Natural killer cell treated with Interleukin-12 subunit alpha and Interleukin-12 subunit beta and Interleukin-15 and Interleukin-18, amount 100 ng/mL, for 72 hours (primary cell): ENCODE measurements around the gene TNFRSF12A. TPM values are rescaled to one million over a fixed set of nuclear protein-coding genes. Genes with fewer than 3 reads are reported as not detected.
A peak's percentile ranks its signal among the peaks of the same experiment; 100 is the strongest.
"Not testable (repeated sequence)": the region's sequence is repeated elsewhere in the genome, so short reads cannot be mapped to it uniquely, and the experiment has no call there.

Experiments used
- ATAC-seq, 2 donors: fragments of 150-1000 bp; cut with Tn5 transposase in 1 of 2; sonication (Bioruptor Pico), chemical (Tn5 transposase) in 1 of 2; 2 replicates each; pipeline ENCODE4 v1.10.0; 2021
- DNase-seq: peaks from one replicate; pipeline ENCODE4 v3.0.0; 2022; ENCODE audit warnings: low spot score
- H3K27ac Mint-ChIP-seq, 2 donors: 1 replicate in 1 of 2; 2 replicates in 1 of 2; pipeline ENCODE4 v1.8.0; 2022; ENCODE audit warnings: mixed read lengths in 2 of 2, mild to moderate bottlenecking in 1 of 2, moderate library complexity in 1 of 2
- H3K27me3 Mint-ChIP-seq, 2 donors: 1 replicate in 1 of 2; 2 replicates in 1 of 2; pipeline ENCODE4 v1.8.0; 2022; ENCODE audit warnings: mixed read lengths in 2 of 2
- H3K36me3 Mint-ChIP-seq: one replicate; pipeline ENCODE4 v1.8.0; 2022; ENCODE audit warnings: mixed read lengths
- H3K4me1 Mint-ChIP-seq, 2 donors: 1 replicate in 1 of 2; 2 replicates in 1 of 2; pipeline ENCODE4 v1.8.0; 2022; ENCODE audit warnings: low read depth in 2 of 2, mixed read lengths in 2 of 2, mild to moderate bottlenecking in 1 of 2
- H3K4me3 Mint-ChIP-seq: one replicate; pipeline ENCODE4 v1.8.0; 2022; ENCODE audit warnings: mixed read lengths
- H3K9me3 Mint-ChIP-seq: 2 replicates; pipeline ENCODE4 v1.8.0; 2022; ENCODE audit warnings: mixed read lengths
- total RNA-seq, 2 donors: library from RNA; stranded (reverse); gene quantifications; one replicate each; pipeline ENCODE4 v1.2.3, GENCODE V29; 2022

Gene TNFRSF12A
- total RNA-seq, 2 donors from 2014 or later = 6.4 to 6.5 TPM

DNA sequence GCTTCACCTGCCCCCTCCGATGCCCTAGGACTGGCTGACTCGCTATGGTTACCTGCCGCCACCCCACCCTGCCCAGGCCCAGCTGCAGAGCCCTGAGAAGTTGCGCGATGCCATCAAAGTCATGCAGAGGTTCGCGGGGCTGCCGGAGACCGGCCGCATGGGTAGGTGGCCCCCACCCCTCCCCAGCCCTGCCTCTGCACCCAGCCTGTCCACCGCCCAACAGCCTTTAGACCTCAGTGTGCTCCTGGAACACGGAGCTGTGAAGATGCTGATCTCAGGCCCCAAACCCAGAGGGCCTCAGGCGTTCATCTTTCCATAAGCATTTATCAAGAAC, 27.2 kb downstream of the TNFRSF12A start:
- Mint-ChIP-seq H3K27me3 (peaks cover 21 to 24% of the 10 kb centered on the region in 2 donors), H3K4me1 (peaks cover 40 to 50% of the 10 kb centered on the region in 2 donors), H3K4me3 (peak overlapping the region; percentile 73), H3K27ac (peak overlapping the region in 1 of 2 donors; percentile 75), H3K9me3 (no peaks in the 10 kb centered on the region), H3K36me3 (peaks cover 12% of the 10 kb centered on the region)
- ATAC-seq (peak in 1 of 2 donors; percentile 2), DNase-seq (no peak)

DNA sequence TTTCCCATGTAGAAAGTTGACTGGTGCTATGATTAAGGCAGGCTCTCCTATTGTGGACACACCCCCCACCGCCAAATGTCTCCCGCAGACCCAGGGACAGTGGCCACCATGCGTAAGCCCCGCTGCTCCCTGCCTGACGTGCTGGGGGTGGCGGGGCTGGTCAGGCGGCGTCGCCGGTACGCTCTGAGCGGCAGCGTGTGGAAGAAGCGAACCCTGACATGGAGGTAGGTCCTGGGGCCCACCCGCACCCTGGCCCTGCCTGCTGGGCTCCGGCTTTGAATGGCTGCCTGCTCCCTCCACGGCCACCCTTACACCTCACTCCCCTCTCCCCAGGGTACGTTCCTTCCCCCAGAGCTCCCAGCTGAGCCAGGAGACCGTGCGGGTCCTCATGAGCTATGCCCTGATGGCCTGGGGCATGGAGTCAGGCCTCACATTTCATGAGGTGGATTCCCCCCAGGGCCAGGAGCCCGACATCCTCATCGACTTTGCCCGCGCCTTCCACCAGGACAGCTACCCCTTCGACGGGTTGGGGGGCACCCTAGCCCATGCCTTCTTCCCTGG, 29.8 kb downstream of the TNFRSF12A start:
- H3K36me3 Mint-ChIP-seq = peaks cover 20% of the 10 kb centered on the region
- H3K4me1 Mint-ChIP-seq = peaks cover 49 to 58% of the 10 kb centered on the region in 2 donors
- peak overlapping the region; percentile 82 to 92 for H3K27ac Mint-ChIP-seq
- DNase-seq = no peak
- H3K9me3 Mint-ChIP-seq = no peaks in the 10 kb centered on the region
- peak overlapping the region; percentile 67 for H3K4me3 Mint-ChIP-seq
- ATAC-seq = no peak
- H3K27me3 Mint-ChIP-seq = peaks cover 8 to 9% of the 10 kb centered on the region in 2 donors

DNA sequence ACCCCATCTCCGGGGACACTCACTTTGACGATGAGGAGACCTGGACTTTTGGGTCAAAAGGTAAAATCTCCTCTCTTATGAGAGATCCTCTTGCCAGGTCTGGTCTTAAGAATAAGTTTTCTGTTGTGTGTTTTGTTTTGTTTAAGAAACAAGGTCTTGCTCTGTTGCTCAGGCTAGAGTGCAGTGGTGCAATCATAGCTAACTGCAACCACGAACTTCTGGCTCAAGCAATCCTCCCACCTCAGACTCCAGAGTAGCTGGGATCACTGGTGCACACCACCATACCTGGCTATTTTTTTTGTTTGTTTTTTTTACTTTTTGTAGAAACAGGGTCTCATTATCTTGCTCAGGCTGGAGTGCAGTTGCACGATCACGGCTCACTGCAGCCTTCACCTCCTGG, 30.3 kb downstream of the TNFRSF12A start:
- Mint-ChIP-seq H3K27ac (peak overlapping the region; percentile 82 to 92), H3K4me1 (peaks cover 50 to 59% of the 10 kb centered on the region in 2 donors), H3K27me3 (peaks cover 8 to 9% of the 10 kb centered on the region in 2 donors), H3K4me3 (peak overlapping the region; percentile 67), H3K9me3 (no peaks in the 10 kb centered on the region), H3K36me3 (peaks cover 25% of the 10 kb centered on the region)
- ATAC-seq (no peak), DNase-seq (no peak)

DNA sequence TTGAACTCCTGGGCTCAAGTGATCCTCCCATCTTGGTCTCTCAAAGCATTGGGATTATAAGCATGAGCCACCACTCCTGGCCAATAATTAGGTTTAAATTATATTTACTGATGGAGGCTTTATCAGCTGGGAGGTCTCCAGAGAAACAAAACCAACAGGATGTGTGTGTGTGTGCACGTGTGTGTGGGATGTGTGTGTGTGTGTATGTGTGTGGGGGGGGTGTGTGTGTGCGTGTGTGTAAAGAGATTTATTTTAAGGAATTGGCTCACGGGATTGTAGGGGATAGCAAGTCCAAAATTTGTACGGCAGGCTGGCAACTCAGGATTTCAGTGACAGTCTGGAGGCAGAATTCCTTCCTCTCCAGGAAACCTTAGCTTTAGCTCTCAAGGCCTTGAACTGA, 30.8 kb downstream of the TNFRSF12A start:
- Mint-ChIP-seq H3K36me3 (peaks cover 25% of the 10 kb centered on the region), H3K9me3 (no peaks in the 10 kb centered on the region), H3K4me1 (peaks cover 54 to 62% of the 10 kb centered on the region in 2 donors), H3K27me3 (peaks cover 8 to 9% of the 10 kb centered on the region in 2 donors), H3K4me3 (peak overlapping the region; percentile 69), H3K27ac (peak overlapping the region; percentile 82 to 92)
- ATAC-seq (no peak), DNase-seq (no peak)

DNA sequence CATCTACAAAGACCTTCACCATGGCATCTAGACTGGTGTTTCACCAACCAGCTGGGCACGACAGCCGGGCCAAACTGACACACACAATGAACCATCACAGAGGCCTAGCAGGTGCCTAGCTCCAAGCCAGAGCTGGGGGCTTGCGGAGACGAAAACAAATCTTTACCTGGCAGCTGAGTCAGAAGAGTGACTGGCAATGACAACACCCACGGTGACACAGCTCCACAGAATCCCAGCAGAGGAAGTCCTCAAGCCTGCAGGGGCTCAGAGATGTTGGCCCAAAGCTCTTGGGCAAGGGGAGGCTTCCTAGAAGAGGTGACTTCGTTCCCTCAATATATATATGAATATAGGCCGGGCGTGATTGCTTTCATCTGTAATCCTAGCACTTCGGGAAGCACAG, 31.3 kb downstream of the TNFRSF12A start:
- Mint-ChIP-seq H3K9me3 (no peaks in the 10 kb centered on the region), H3K4me1 (peaks cover 55 to 62% of the 10 kb centered on the region in 2 donors), H3K36me3 (peaks cover 25% of the 10 kb centered on the region), H3K27ac (peak overlapping the region; percentile 82 to 92), H3K27me3 (peaks cover 8 to 9% of the 10 kb centered on the region in 2 donors), H3K4me3 (peak overlapping the region; percentile 69)
- no peak for ATAC-seq
- no peak for DNase-seq

DNA sequence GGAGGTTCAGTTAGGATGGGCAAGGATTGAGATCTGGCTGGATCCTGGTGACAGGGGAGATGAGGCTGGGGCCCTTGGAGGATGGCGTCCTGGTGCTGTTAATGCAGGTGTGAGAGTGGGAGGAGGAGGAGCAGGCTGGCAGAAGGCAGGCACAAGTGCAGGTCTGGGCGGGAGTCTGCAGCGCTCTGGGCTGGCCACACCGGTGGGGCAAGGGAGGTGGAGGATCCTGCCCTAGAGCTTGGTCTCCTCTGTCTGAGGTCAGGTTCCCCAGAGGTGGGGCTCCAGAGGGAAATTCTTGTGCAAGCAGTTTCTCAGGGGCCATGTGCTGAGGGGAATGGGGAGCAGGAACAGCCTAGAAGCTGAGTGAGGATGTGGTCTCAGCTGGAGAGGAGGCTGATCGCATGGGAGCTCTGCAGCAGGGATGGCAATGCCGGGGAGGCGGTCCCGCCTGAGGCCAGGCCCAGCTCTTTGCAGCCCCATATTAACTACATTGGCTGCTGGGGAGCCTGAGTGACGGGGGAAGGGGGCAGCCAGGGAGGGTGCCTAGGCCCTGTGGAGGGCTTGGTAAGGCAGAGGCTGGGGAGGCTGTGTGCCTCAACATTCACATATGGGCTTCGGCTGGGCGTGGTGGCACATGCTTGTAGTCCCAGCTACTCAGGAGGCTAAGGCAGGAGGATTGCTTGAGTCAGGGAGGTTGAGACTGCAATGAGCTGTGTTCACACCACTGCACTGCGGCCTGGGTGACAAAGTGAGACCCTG, 32.6 kb downstream of the TNFRSF12A start:
- peak; percentile 51 to 69 for ATAC-seq
- not testable (repeated sequence) for DNase-seq, H3K9me3 Mint-ChIP-seq, H3K27me3 Mint-ChIP-seq
- H3K4me1 Mint-ChIP-seq = peaks cover 65 to 74% of the 10 kb centered on the region in 2 donors
- peak overlapping the region; percentile 82 to 92 for H3K27ac Mint-ChIP-seq
- peaks cover 31% of the 10 kb centered on the region for H3K36me3 Mint-ChIP-seq
- H3K4me3 Mint-ChIP-seq = peak overlapping the region; percentile 69

DNA sequence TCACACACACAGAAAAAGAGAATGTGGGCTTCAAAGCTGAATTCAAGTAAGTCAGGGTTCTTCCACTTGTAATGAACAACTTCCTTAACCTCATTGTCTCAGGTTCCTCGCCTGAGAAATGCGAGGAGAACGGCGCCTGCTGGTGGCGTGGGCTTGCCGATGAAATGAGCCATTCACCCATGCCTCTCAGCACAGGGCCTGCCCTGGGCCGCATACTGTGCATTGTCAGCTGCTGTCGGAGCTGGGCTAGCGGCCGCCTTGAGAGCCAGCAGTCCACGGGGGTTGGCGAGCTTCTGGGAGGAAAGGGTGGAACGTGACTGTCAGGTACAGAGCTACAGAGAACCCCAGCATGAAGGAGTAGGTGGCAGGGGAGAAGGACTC, 33.2 kb downstream of the TNFRSF12A start:
- H3K4me1 Mint-ChIP-seq = peaks cover 62 to 70% of the 10 kb centered on the region in 2 donors
- ATAC-seq = peak; percentile 0 to 56
- H3K27me3 Mint-ChIP-seq = not testable (repeated sequence)

DNA sequence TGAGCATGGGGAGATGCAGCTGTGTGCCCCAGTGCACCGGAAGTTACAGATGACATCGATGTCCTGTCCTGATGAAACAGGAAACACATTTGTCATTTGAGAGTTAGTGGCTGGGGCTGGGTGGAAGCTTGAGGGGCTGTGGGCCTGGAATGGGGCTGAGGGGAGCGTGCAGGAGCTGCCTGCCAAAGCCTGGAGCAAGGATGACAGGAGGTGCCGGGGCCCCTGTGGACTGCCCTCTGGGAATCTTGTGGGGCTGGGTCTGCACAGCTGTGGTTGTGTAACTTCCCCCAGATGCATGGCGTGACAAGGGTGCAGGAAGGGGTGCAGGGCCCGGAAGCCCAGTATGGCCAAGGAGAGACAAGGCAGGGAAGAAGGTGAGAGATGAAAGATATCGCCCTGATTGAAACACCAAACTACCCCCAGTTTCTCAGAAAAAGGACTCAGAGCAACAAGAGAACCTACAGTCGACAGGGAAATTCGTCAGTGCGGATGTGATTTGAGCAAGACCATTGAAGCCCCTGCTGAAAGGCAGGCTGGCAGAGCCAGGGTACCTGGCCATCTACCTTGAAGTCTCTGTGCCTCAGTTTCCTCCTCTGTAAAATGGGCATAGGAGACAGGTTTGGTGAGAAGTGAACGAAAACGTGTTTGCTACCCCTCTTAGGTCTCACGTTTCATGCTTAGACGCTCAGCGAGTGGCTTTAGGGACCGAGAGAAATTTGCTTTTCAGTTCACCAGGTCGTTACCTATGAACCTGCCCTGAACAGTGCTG, 35.0 kb downstream of the TNFRSF12A start:
- ATAC-seq = peak; percentile 34 to 49
- no peaks in the 10 kb centered on the region for H3K27me3 Mint-ChIP-seq
- peaks cover 31% of the 10 kb centered on the region for H3K36me3 Mint-ChIP-seq
- H3K4me3 Mint-ChIP-seq = peak overlapping the region; percentile 88
- H3K9me3 Mint-ChIP-seq = no peaks in the 10 kb centered on the region
- H3K4me1 Mint-ChIP-seq = peaks cover 60 to 65% of the 10 kb centered on the region in 2 donors
- peak; percentile 81 for DNase-seq
- H3K27ac Mint-ChIP-seq = peak overlapping the region; percentile 94 to 100

More for the DNA sequence above, 33.2 kb downstream of the TNFRSF12A start:
- DNase-seq, H3K9me3 Mint-ChIP-seq: not testable (repeated sequence)
- H3K27ac Mint-ChIP-seq = peak overlapping the region; percentile 79 to 100
- peak overlapping the region; percentile 88 for H3K4me3 Mint-ChIP-seq
- peaks cover 31% of the 10 kb centered on the region for H3K36me3 Mint-ChIP-seq

DNA sequence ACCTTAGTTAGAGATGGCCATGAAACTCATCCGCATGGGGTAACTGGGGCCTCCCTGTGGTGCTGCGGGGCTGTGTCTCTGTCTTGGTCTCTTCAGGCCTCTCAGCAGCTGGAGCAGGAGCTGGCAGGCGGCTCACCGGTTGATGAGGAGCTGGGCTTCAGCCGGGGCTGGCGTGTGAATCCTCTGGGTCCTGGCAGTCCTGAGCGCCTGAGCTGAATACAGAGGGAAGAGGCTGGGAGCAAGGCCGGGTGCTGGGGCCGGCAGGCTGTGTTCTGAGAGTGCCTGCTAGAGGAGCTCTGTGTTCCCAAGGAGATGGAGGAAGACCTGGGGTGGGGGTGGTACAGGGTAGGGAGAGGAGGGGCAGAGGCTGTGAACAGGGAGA, 35.6 kb downstream of the TNFRSF12A start:
- H3K27me3 Mint-ChIP-seq, DNase-seq, H3K9me3 Mint-ChIP-seq, ATAC-seq: not testable (repeated sequence)
- Mint-ChIP-seq H3K4me3 (peak overlapping the region; percentile 88), H3K4me1 (peaks cover 61 to 65% of the 10 kb centered on the region in 2 donors), H3K27ac (peak overlapping the region; percentile 94 to 100), H3K36me3 (peaks cover 31% of the 10 kb centered on the region)

DNA sequence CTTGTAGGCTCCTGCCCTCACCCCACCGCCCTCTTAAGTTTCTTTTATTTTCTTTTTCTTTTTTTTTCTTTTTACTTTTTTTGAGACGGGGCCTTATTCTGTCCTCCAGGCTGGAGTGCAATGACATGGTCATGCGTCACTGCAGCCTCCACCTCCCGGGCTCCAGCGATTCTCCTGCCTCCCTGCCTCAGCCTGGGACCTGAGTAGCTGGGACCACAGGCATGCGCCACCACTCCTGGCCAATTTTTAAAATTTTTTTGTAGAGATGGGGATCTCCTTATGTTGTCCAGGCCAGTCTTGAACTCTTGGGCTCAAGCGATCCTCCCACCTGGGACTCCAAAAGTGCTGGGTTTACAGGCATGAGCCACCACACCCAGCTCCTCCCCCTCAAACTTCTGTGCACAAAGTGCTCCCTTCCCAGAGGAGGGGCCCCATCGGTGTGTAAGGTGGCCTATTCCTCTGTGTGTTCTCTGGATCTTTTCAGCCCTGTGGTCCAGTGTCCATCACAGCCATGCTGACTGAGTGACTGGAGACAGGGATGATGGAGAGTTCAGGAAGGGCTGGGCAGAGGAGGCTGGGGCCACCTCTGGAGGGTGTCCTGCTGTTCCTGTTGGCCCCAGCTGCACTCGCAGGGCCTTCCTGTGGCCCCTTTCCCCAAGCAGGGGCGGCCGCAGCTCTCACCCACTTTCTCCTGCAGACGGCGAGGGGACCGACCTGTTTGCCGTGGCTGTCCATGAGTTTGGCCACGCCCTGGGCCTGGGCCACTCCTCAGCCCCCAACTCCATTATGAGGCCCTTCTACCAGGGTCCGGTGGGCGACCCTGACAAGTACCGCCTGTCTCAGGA, 36.4 kb downstream of the TNFRSF12A start:
- Mint-ChIP-seq H3K36me3 (peaks cover 31% of the 10 kb centered on the region), H3K27ac (peak overlapping the region; percentile 94 to 100), H3K4me3 (peak overlapping the region; percentile 88), H3K9me3 (no peaks in the 10 kb centered on the region), H3K27me3 (no peaks in the 10 kb centered on the region), H3K4me1 (peaks cover 53 to 58% of the 10 kb centered on the region in 2 donors)
- DNase-seq = no peak
- no peak for ATAC-seq

DNA sequence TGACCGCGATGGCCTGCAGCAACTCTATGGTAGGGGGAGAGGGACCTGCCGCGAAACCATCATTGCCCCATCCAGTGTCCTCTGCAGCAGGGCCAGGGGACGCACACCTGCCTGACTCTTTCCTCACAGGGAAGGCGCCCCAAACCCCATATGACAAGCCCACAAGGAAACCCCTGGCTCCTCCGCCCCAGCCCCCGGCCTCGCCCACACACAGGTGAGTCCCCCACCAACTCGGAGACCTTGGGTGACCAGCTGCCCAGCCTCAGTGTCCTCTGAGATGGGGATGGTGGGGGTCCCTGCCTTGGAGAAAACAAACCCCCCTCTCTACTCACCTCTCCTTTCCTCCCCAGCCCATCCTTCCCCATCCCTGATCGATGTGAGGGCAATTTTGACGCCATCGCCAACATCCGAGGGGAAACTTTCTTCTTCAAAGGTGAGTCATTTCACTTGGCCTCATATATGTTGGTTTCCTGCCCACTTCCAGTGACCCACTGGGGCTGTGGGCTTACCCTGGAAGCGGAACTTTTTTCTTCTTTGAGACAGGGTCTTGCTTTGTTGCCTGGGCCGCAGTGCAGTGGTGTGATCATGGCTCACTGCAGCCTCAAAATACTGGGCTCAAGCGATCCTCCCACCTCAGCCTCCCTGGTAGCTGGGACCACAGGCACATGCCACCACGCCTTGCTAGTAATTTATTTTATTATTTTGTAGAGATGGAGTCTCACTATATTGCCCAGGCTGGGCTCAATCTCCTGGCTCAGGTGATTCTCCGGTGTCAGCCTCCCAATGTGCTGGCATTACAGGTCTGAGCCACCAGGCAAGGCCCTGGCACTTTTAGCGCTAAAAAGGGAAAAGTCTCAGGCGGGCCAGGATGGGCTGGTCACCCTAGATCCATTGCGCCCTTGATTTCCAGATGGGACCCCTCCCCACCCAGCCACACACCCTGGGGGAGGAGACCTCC, 37.3 kb downstream of the TNFRSF12A start:
- Mint-ChIP-seq H3K27me3 (no peaks in the 10 kb centered on the region), H3K27ac (peak overlapping the region; percentile 94 to 100), H3K4me3 (peak overlapping the region; percentile 88), H3K9me3 (no peaks in the 10 kb centered on the region), H3K4me1 (peaks cover 52 to 55% of the 10 kb centered on the region in 2 donors), H3K36me3 (peaks cover 24% of the 10 kb centered on the region)
- no peak for DNase-seq
- ATAC-seq = no peak
